Endothelial cell of umbilical vein (primary cell): ENCODE measurements around the gene TCF7L2. TPM values are rescaled to one million over a fixed set of nuclear protein-coding genes. Genes with fewer than 3 reads are reported as not detected.

Experiments
- BruUV-seq: library from RNA; stranded (reverse); fragments of 400-500 nt; replicated peaks from 2 replicates; lab custom pipeline; 2021; lab: Mats Ljungman, UMichigan
- CTCF ChIA-PET: fragments of 300-600, 350-600 bp; sonication (Branson Sonifier 250); formaldehyde crosslinking; loops from one replicate; lab custom pipeline; 2021; ENCODE audit warnings: antibody characterized with exemption, inconsistent platforms; lab: Charles Lee
- POLR2A ChIA-PET: fragments of 300-600, 350-600 bp; sonication (Branson Sonifier 250); formaldehyde crosslinking; loops from one replicate; lab custom pipeline; 2021; ENCODE audit warnings: antibody characterized with exemption, inconsistent platforms; lab: Charles Lee
- DNase-seq: peaks from one replicate; pipeline ENCODE4 v3.0.0-alpha.2; 2011; ENCODE audit warnings: low read depth, low spot score
- FAIRE-seq: peaks from 2 replicates; lab custom pipeline; 2011; peaks lifted over from hg19 to GRCh38; lab: Jason Lieb, UNC
- H2AFZ ChIP-seq: 2 replicates; pipeline ENCODE4 v1.6.0; 2012; ENCODE audit warnings: low read depth, low read length, control low read depth, inconsistent platforms
- H3K27ac ChIP-seq: 2 replicates; pipeline ENCODE4 v1.5.1; 2011; ENCODE audit warnings: low read depth, mild to moderate bottlenecking, control low read depth, low read length, moderate library complexity; ENCODE audit not compliant: insufficient read depth
- H3K27me3 ChIP-seq, 2 experiments: 2 replicates each; pipeline versions ENCODE4 v1.6.0 to v1.6.1; 2011; ENCODE audit warnings: low read length in 2 of 2, mixed read lengths in 1 of 2; ENCODE audit not compliant: control insufficient read depth in 2 of 2, insufficient read depth in 2 of 2
- H3K36me3 ChIP-seq, 2 experiments: 2 replicates in 1 of 2; 3 replicates in 1 of 2; pipeline ENCODE4 v1.5.1; 2011; ENCODE audit warnings: low read length in 2 of 2, mild to moderate bottlenecking in 1 of 2, moderate library complexity in 1 of 2; ENCODE audit not compliant: control insufficient read depth in 2 of 2, insufficient read depth in 2 of 2; ENCODE audit errors: extremely low read depth in 1 of 2
- H3K4me1 ChIP-seq: 3 replicates; pipeline ENCODE4 v1.5.1; 2011; ENCODE audit warnings: mild to moderate bottlenecking, low read length; ENCODE audit not compliant: control insufficient read depth, insufficient read depth; ENCODE audit errors: extremely low read depth
- H3K4me2 ChIP-seq: 2 replicates; pipeline ENCODE4 v1.6.1; 2011; ENCODE audit warnings: low read length, control low read depth, mixed read lengths; ENCODE audit not compliant: insufficient read depth
- H3K4me3 ChIP-seq, 3 experiments: fragments of 200-600 bp in 1 of 3; sonication (generic), shearing (Covaris generic) in 1 of 3; replicated peaks in 1 of 3; 2 replicates each; pipeline ENCODE4 v1.5.1; 2011 to 2016; ENCODE audit warnings: control low read depth in 3 of 3, low read length in 3 of 3, mild to moderate bottlenecking in 2 of 3, inconsistent platforms in 1 of 3, low read depth in 1 of 3, moderate library complexity in 1 of 3; ENCODE audit not compliant: insufficient read depth in 1 of 3
- H3K79me2 ChIP-seq: 2 replicates; pipeline ENCODE4 v1.6.0; 2012; ENCODE audit warnings: low read length, inconsistent platforms; ENCODE audit not compliant: control insufficient read depth, insufficient read depth
- H3K9ac ChIP-seq: replicated peaks from 2 replicates; pipeline ENCODE3; 2011; ENCODE audit warnings: low read length, control low read depth; ENCODE audit not compliant: insufficient read depth; ENCODE audit errors: extremely low read depth
- H3K9me1 ChIP-seq: replicated peaks from 3 replicates; pipeline ENCODE4 v1.6.0; 2011; ENCODE audit warnings: mild to moderate bottlenecking, low read length; ENCODE audit not compliant: control insufficient read depth, insufficient read depth; ENCODE audit errors: extremely low read depth
- H3K9me3 ChIP-seq: replicated peaks from 2 replicates; pipeline ENCODE4 v1.5.1; 2012; ENCODE audit warnings: low read length, inconsistent platforms; ENCODE audit not compliant: control insufficient read depth, insufficient read depth
- H4K20me1 ChIP-seq: replicated peaks from 2 replicates; pipeline ENCODE3; 2011; ENCODE audit warnings: mild to moderate bottlenecking, low read length; ENCODE audit not compliant: control insufficient read depth, insufficient read depth; ENCODE audit errors: extremely low read depth
- EZH2 ChIP-seq: IDR thresholded peaks from 2 replicates; pipeline ENCODE4 v1.6.1; 2012; ENCODE audit warnings: borderline replicate concordance, low read depth, mild to moderate bottlenecking, moderate library complexity, low read length, inconsistent platforms; ENCODE audit not compliant: severe bottlenecking
- FOS ChIP-seq: IDR thresholded peaks from 2 replicates; pipeline ENCODE4 v1.6.1; 2011; ENCODE audit warnings: mild to moderate bottlenecking, low read length, moderate library complexity, borderline replicate concordance; ENCODE audit not compliant: insufficient read depth
- GATA2 ChIP-seq: IDR thresholded peaks from 2 replicates; pipeline ENCODE4 v1.7.0; 2011; ENCODE audit warnings: low read depth, mild to moderate bottlenecking, moderate library complexity, mixed read lengths, low read length; ENCODE audit not compliant: insufficient read length, insufficient read depth
- JUN ChIP-seq: IDR thresholded peaks from 2 replicates; pipeline ENCODE4 v1.6.1; 2011; ENCODE audit warnings: borderline replicate concordance, low read depth; ENCODE audit not compliant: insufficient read length, insufficient read depth
- MYC ChIP-seq: IDR thresholded peaks from one replicate; pipeline ENCODE4 v1.6.1; 2011; ENCODE audit warnings: mild to moderate bottlenecking, low read depth, low read length
- POLR2A ChIP-seq: IDR thresholded peaks from 2 replicates; pipeline ENCODE4 v1.6.1; 2012; ENCODE audit warnings: low read depth, mild to moderate bottlenecking, control low read depth, low read length
- POLR2AphosphoS5 ChIP-seq: IDR thresholded peaks from 2 replicates; pipeline ENCODE4 v1.6.1; 2012; ENCODE audit warnings: low read depth, mild to moderate bottlenecking, control low read depth, low read length, moderate library complexity; ENCODE audit not compliant: insufficient read depth
- dilution Hi-C: fragments of 300-500 bp; cut with MboI; formaldehyde crosslinking; loops from one replicate; pipeline ENCODE4 v1.15.0; 2019; ENCODE audit warnings: low sequenced_read_pairs; ENCODE audit not compliant: extremely low pct_ligation_motif_present
- intact Hi-C: fragments of 100-400 bp; cut with micrococcal nuclease; formaldehyde crosslinking; loops from one replicate; pipeline ENCODE4 v1.10.0; 2022
- polyA plus RNA-seq, 4 experiments: library from polyadenylated mRNA; depleted of rRNA in 3 of 4; stranded (reverse) in 3 of 4; unstranded in 1 of 4; fragments of >200 nt; gene quantifications; 2 replicates each; pipeline versions ENCODE4 v1.2.1 to v1.2.3, GENCODE V29; 2011 to 2012; ENCODE audit warnings: missing spikeins in 1 of 4
- total RNA-seq: library from RNA; stranded (reverse); gene quantifications from 2 replicates; pipeline ENCODE4 v1.2.3, GENCODE V29; 2021
- TF ChIP-seq, protein P1 (sequence below): IDR thresholded peaks from 2 replicates; pipeline ENCODE4 v1.6.1; 2011; ENCODE audit not compliant: insufficient read depth, insufficient read length
- TF ChIP-seq, protein P2 (sequence below), 2 donors: IDR thresholded peaks; 1 replicate in 1 of 2; 2 replicates in 1 of 2; pipeline ENCODE4 v1.5.1; 2011; ENCODE audit warnings: low read length in 2 of 2, mild to moderate bottlenecking in 2 of 2, moderate library complexity in 2 of 2, control low read depth in 1 of 2, inconsistent platforms in 1 of 2, low read depth in 1 of 2; ENCODE audit not compliant: insufficient read depth in 1 of 2; ENCODE audit errors: extremely low read depth in 1 of 2

Gene TCF7L2
- total and polyA plus RNA-seq, 2 donors (not counting 3 experiments of a cell fraction or from before 2014, with no cell fraction given): 9.9 to 21.8 TPM

DNA sequence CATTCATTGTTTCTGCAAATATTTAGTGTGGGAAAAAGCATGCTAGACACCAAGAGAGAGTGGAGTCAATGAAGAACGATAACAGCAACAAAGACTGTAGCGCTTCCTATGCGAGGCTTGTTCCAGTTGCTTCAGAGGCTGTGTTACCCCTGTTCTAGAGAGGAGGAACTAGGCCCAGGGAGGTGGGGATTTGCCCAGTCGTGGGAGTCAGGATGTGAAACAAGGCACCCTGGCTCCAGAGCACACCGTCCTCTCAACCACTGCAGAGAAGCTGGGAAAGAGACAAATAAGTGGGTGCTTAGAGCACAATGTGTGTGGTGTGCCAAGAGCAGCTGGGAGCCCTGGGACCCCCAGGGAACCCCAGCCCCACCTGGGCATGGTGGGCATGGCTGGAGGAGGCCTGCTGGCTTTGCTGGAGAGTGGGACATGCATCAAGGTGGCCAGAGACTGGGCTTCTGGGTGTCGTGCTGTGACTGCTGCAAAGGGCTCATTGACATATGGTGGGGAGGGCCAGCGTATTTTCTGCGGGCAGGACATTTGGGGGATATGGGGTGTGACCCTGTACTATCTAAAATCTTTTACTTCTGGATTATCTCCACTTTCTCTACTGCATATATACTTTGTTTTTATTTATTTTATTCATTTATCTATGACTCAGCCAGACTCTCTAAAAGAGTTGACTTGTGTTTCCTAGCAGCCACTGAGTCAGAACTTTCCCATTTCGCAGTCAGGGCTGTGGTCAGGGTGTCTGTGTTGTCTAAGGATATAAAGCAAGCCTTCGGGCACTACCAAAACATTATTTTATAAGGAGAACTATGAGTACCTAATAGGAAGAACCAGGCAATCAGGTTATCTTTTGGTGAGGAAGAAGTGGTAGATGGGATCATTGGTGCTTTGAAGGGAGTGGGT, 95.4 kb downstream of the TCF7L2 start:
- Histone ChIP-seq H3K27ac (peak overlapping the region; percentile 50), H3K79me2 (peaks cover 6% of the 10 kb centered on the region), H3K4me1 (peaks cover 17% of the 10 kb centered on the region), H4K20me1 (no peaks in the 10 kb centered on the region), H3K27me3 (no peaks in the 10 kb centered on the region), H3K4me2 (no peak overlapping the region), H2AFZ (no peak overlapping the region), H3K9me3 (no peaks in the 10 kb centered on the region), H3K4me3 (no peak overlapping the region), H3K36me3 (peaks cover 0 to 1% of the 10 kb centered on the region in 2 experiments), H3K9ac (no peak overlapping the region), H3K9me1 (no peaks in the 10 kb centered on the region)
- ChIA-PET CTCF (interaction anchor here (1.3 to 1.8 kb wide), 2 partner anchors 10 to 80 kb away, joined by 3 to 4 read pairs; no protein-coding TSS in a partner anchor), POLR2A (no interaction called here)
- intact Hi-C loops (no loop called here), dilution Hi-C loops (no loop called here)
- no TSS peak for BruUV-seq
- FAIRE-seq (peak; percentile 78), DNase-seq (peak; percentile 77)
- peak; percentile 58 for TF ChIP-seq GATA2
- TF ChIP-seq FOS: peak; percentile 86
- no peak for TF ChIP-seq MYC
- TF ChIP-seq POLR2AphosphoS5: no peak
- TF ChIP-seq JUN: peak; percentile 33

DNA sequence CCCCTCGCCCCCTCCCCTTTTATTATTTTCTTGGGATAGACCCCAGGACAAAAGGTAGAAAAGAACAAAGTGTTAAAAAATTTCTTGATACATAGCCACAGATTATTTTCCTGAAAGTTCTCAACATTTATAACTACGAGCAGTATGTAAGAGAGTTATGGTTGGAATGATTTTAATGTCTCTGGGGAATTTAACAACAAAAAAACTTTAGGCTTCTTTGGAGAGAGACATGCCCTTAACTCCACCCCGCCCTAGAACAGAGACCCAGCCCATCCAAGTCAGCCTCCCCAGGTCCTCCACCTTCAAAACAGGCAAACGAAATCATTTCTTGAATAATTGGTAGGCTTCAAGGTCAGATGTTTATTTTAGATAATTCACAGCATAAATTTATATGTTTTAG, 97.1 kb downstream of the TCF7L2 start:
- intact Hi-C loops: no loop called here
- FAIRE-seq: no peak
- H3K9ac ChIP-seq: no peak overlapping the region
- BruUV-seq: no TSS peak
- no peak for TF ChIP-seq EZH2
- TF ChIP-seq POLR2A: no peak
- TF ChIP-seq, protein P1, sequence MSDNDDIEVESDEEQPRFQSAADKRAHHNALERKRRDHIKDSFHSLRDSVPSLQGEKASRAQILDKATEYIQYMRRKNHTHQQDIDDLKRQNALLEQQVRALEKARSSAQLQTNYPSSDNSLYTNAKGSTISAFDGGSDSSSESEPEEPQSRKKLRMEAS: no peak
- TF ChIP-seq MYC: no peak
- no peak for TF ChIP-seq GATA2
- no peak for TF ChIP-seq FOS
- TF ChIP-seq, protein P2, sequence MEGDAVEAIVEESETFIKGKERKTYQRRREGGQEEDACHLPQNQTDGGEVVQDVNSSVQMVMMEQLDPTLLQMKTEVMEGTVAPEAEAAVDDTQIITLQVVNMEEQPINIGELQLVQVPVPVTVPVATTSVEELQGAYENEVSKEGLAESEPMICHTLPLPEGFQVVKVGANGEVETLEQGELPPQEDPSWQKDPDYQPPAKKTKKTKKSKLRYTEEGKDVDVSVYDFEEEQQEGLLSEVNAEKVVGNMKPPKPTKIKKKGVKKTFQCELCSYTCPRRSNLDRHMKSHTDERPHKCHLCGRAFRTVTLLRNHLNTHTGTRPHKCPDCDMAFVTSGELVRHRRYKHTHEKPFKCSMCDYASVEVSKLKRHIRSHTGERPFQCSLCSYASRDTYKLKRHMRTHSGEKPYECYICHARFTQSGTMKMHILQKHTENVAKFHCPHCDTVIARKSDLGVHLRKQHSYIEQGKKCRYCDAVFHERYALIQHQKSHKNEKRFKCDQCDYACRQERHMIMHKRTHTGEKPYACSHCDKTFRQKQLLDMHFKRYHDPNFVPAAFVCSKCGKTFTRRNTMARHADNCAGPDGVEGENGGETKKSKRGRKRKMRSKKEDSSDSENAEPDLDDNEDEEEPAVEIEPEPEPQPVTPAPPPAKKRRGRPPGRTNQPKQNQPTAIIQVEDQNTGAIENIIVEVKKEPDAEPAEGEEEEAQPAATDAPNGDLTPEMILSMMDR (IDR thresholded peaks at IDR 0.05; ENCODE audit: extremely low read depth in 1 of 2, insufficient read depth in 1 of 2, low read depth in 1 of 2, low read length in 2 of 2): no peak
- TF ChIP-seq POLR2AphosphoS5: no peak
- no peak for TF ChIP-seq JUN
- CTCF ChIA-PET: interaction anchor here (0.9 to 1.8 kb wide), 3 partner anchors 26 to 78 kb away, joined by 3 to 4 read pairs (median 4); no protein-coding TSS in a partner anchor
- H3K4me1 ChIP-seq: peaks cover 24% of the 10 kb centered on the region
- no peak for DNase-seq
- H3K9me3 ChIP-seq: no peaks in the 10 kb centered on the region
- no peak overlapping the region for H3K4me2 ChIP-seq
- H3K27ac ChIP-seq: no peak overlapping the region
- H3K27me3 ChIP-seq: no peaks in the 10 kb centered on the region
- POLR2A ChIA-PET: no interaction called here
- no peaks in the 10 kb centered on the region for H3K9me1 ChIP-seq
- H3K36me3 ChIP-seq: peaks cover 0 to 1% of the 10 kb centered on the region in 2 experiments
- H3K4me3 ChIP-seq: no peak overlapping the region
- no peaks in the 10 kb centered on the region for H4K20me1 ChIP-seq
- no peak overlapping the region for H2AFZ ChIP-seq
- H3K79me2 ChIP-seq: peaks cover 6% of the 10 kb centered on the region
- dilution Hi-C loops: no loop called here
